IMR-90 (cell line): Measurements from ENCODE around the gene GGTLC2. TPM values are rescaled to one million over a fixed set of nuclear protein-coding genes. Genes with fewer than 3 reads are reported as not detected.
A peak's percentile ranks its signal among the peaks of the same experiment; 100 is the strongest.

Experiments
- ATAC-seq: fragments of 200-7000 bp; cut with Tn5 transposase; 2 replicates; pipeline ENCODE4 v1.9.1; 2020; ENCODE audit warnings: low read depth, mild to moderate bottlenecking, moderate library complexity
- BruUV-seq: library from RNA; stranded (reverse); fragments of 400-500 nt; replicated peaks from 2 replicates; lab custom pipeline; 2021; lab: Mats Ljungman, UMichigan
- CTCF ChIA-PET: fragments of 300-600 bp; formaldehyde crosslinking; extraction: SDS; loops from one replicate; lab custom pipeline; 2021; ENCODE audit warnings: antibody characterized with exemption; lab: Yijun Ruan, JAX
- POLR2A ChIA-PET: fragments of 300-600 bp; sonication (Branson Sonifier 250); formaldehyde crosslinking; loops from one replicate; lab custom pipeline; 2022; ENCODE audit warnings: antibody characterized with exemption; ENCODE audit not compliant: unreplicated experiment; lab: Charles Lee
- DNase-seq: peaks from one replicate; pipeline ENCODE4 v3.0.0; 2013
- H2AFZ ChIP-seq: replicated peaks from 2 replicates; pipeline ENCODE3; 2013; ENCODE audit warnings: low read length, mild to moderate bottlenecking; ENCODE audit not compliant: poor library complexity
- H2AK5ac ChIP-seq: 2 replicates; pipeline ENCODE4 v1.6.1; 2013; ENCODE audit warnings: low read depth, low read length, inconsistent platforms
- H2AK9ac ChIP-seq: replicated peaks from 2 replicates; pipeline ENCODE3; 2013; ENCODE audit warnings: mild to moderate bottlenecking, low read depth, low read length, moderate library complexity; ENCODE audit not compliant: poor library complexity
- H2BK120ac ChIP-seq: 2 replicates; pipeline ENCODE4 v1.6.1; 2013; ENCODE audit warnings: low read depth, low read length, inconsistent platforms
- H2BK15ac ChIP-seq: 3 replicates; pipeline ENCODE4 v1.6.1; 2013; ENCODE audit warnings: low read depth, low read length, inconsistent platforms
- H2BK20ac ChIP-seq: 2 replicates; pipeline ENCODE4 v1.6.1; 2013; ENCODE audit warnings: low read depth, mild to moderate bottlenecking, inconsistent platforms, low read length, moderate library complexity
- H2BK5ac ChIP-seq: 2 replicates; pipeline ENCODE4 v1.6.1; 2013; ENCODE audit warnings: mild to moderate bottlenecking, low read depth, low read length, inconsistent platforms; ENCODE audit not compliant: poor library complexity, severe bottlenecking
- H3K14ac ChIP-seq: replicated peaks from 2 replicates; pipeline ENCODE4 v1.6.1; 2013; ENCODE audit warnings: low read depth, low read length, inconsistent platforms
- H3K18ac ChIP-seq: 2 replicates; pipeline ENCODE4 v1.6.1; 2013; ENCODE audit warnings: low read depth, low read length, control low read depth
- H3K23ac ChIP-seq: 2 replicates; pipeline ENCODE4 v1.6.1; 2013; ENCODE audit warnings: low read depth, low read length, inconsistent platforms
- H3K27ac ChIP-seq: 2 replicates; pipeline ENCODE4 v1.5.1; 2013; ENCODE audit warnings: mild to moderate bottlenecking, control low read depth, low read length; ENCODE audit not compliant: insufficient read depth
- H3K27me3 ChIP-seq: 2 replicates; pipeline ENCODE4 v1.6.1; 2013; ENCODE audit warnings: low read length; ENCODE audit not compliant: control insufficient read depth, insufficient read depth
- H3K36me3 ChIP-seq: 2 replicates; pipeline ENCODE4 v1.6.1; 2013; ENCODE audit warnings: low read length, mixed read lengths; ENCODE audit not compliant: control insufficient read depth, insufficient read depth
- H3K4ac ChIP-seq: 2 replicates; pipeline ENCODE4 v1.6.1; 2013; ENCODE audit warnings: low read depth, low read length, inconsistent platforms
- H3K4me1 ChIP-seq: 2 replicates; pipeline ENCODE4 v1.6.1; 2013; ENCODE audit warnings: low read length, mixed read lengths; ENCODE audit not compliant: control insufficient read depth, insufficient read depth
- H3K4me2 ChIP-seq: 2 replicates; pipeline ENCODE4 v1.6.1; 2013; ENCODE audit warnings: low read depth, mild to moderate bottlenecking, control low read depth, low read length, moderate library complexity
- H3K4me3 ChIP-seq: 2 replicates; pipeline ENCODE4 v1.5.1; 2013; ENCODE audit warnings: low read depth, mild to moderate bottlenecking, control low read depth, low read length, moderate library complexity; ENCODE audit not compliant: insufficient read depth
- H3K56ac ChIP-seq: 2 replicates; pipeline ENCODE4 v1.6.1; 2013; ENCODE audit warnings: low read length, inconsistent platforms; ENCODE audit not compliant: insufficient read depth; ENCODE audit errors: extremely low read depth
- H3K79me1 ChIP-seq, 2 experiments: 2 replicates each; pipeline ENCODE4 v1.6.1; 2013; ENCODE audit warnings: low read length in 2 of 2, inconsistent platforms in 1 of 2, low read depth in 1 of 2
- H3K9ac ChIP-seq: 2 replicates; pipeline ENCODE4 v1.6.1; 2013; ENCODE audit warnings: low read depth, low read length, control low read depth
- H3K9me1 ChIP-seq: 2 replicates; pipeline ENCODE4 v1.6.1; 2013; ENCODE audit warnings: low read length, inconsistent platforms; ENCODE audit not compliant: insufficient read depth
- H3K9me3 ChIP-seq: 2 replicates; pipeline ENCODE4 v1.6.1; 2013; ENCODE audit warnings: low read length; ENCODE audit not compliant: control insufficient read depth, insufficient read depth
- H4K20me1 ChIP-seq: 2 replicates; pipeline ENCODE4 v1.6.1; 2013; ENCODE audit warnings: low read length, inconsistent platforms; ENCODE audit not compliant: insufficient read depth
- H4K5ac ChIP-seq: 2 replicates; pipeline ENCODE4 v1.6.1; 2013; ENCODE audit warnings: mild to moderate bottlenecking, low read depth, low read length, control low read depth
- H4K8ac ChIP-seq, 2 experiments: 2 replicates each; pipeline ENCODE4 v1.6.1; 2013; ENCODE audit warnings: low read depth in 2 of 2, low read length in 2 of 2, control low read depth in 1 of 2, inconsistent platforms in 1 of 2
- H4K91ac ChIP-seq: 2 replicates; pipeline ENCODE4 v1.6.1; 2013; ENCODE audit warnings: low read depth, low read length, inconsistent platforms; ENCODE audit not compliant: insufficient read depth
- MAFK ChIP-seq: IDR thresholded peaks from 2 replicates; pipeline ENCODE4 v1.6.1; 2012; ENCODE audit warnings: low read depth, low read length, improper control_type of control experiment
- RAD21 ChIP-seq: IDR thresholded peaks from 2 replicates; pipeline ENCODE4 v1.6.1; 2012; ENCODE audit warnings: low read length, improper control_type of control experiment
- RCOR1 ChIP-seq: IDR thresholded peaks from 2 replicates; pipeline ENCODE4 v1.6.1; 2012; ENCODE audit warnings: mild to moderate bottlenecking, low read length, improper control_type of control experiment; ENCODE audit not compliant: insufficient replicate concordance
- RFX5 ChIP-seq: IDR thresholded peaks from 2 replicates; pipeline ENCODE4 v1.8.0; 2012; ENCODE audit warnings: low read depth, mild to moderate bottlenecking, low read length, moderate library complexity
- SMC3 ChIP-seq: fragments of 150-350 bp; IDR thresholded peaks from 2 replicates; pipeline ENCODE4 v1.6.1; 2016; ENCODE audit warnings: low read depth, mild to moderate bottlenecking, antibody characterized with exemption, low read length, moderate library complexity
- whole genome bisulfite sequencing, 2 experiments: methylation state at CpG; one replicate each; pipeline versions ENCODE4 v1.1.5 to v1.1.7; 2013; ENCODE audit warnings: missing lambda C conversion rate in 2 of 2; ENCODE audit not compliant: insufficient read length in 1 of 2; ENCODE audit errors: extremely low coverage in 2 of 2; 5-methylcytosine and 5-hydroxymethylcytosine counted together
- dilution Hi-C: fragments of 300-500 bp; cut with HindIII; formaldehyde crosslinking; loops from one replicate; pipeline ENCODE4 v1.14.3; 2018; ENCODE audit warnings: low sequenced_read_pairs; ENCODE audit not compliant: unreplicated experiment
- in situ Hi-C: fragments of 300-500 bp; cut with MboI; formaldehyde crosslinking; loops from 3 replicates; pipeline ENCODE4 v1.14.3; 2019; ENCODE audit warnings: low sequenced_read_pairs, inconsistent platforms, mixed read lengths
- intact Hi-C: fragments of 100-400 bp; cut with micrococcal nuclease; formaldehyde crosslinking; loops from 2 replicates; pipeline ENCODE4 v1.10.0; 2022
- polyA plus RNA-seq, 3 experiments: library from polyadenylated mRNA; depleted of rRNA; stranded (reverse); fragments of >200 nt; gene quantifications; 2 replicates each; pipeline ENCODE4 v1.2.3, GENCODE V29; 2012; ENCODE audit warnings: low replicate concordance in 1 of 3
- total RNA-seq: library from RNA; depleted of rRNA; stranded (reverse); fragments of >200 nt; gene quantifications from 2 replicates; pipeline ENCODE4 v1.2.3, GENCODE V29; 2012
- TF ChIP-seq, protein P1 (sequence below): conservative IDR thresholded peaks from 2 replicates; pipeline ENCODE4 v1.5.1; 2012; ENCODE audit warnings: mild to moderate bottlenecking, low read depth, low read length, improper control_type of control experiment

The GGTLC2 gene
- total and polyA plus RNA-seq, 2 of the 4 experiments (the other 2 are of a cell fraction): 0.09 TPM; not detected in 1

DNA sequence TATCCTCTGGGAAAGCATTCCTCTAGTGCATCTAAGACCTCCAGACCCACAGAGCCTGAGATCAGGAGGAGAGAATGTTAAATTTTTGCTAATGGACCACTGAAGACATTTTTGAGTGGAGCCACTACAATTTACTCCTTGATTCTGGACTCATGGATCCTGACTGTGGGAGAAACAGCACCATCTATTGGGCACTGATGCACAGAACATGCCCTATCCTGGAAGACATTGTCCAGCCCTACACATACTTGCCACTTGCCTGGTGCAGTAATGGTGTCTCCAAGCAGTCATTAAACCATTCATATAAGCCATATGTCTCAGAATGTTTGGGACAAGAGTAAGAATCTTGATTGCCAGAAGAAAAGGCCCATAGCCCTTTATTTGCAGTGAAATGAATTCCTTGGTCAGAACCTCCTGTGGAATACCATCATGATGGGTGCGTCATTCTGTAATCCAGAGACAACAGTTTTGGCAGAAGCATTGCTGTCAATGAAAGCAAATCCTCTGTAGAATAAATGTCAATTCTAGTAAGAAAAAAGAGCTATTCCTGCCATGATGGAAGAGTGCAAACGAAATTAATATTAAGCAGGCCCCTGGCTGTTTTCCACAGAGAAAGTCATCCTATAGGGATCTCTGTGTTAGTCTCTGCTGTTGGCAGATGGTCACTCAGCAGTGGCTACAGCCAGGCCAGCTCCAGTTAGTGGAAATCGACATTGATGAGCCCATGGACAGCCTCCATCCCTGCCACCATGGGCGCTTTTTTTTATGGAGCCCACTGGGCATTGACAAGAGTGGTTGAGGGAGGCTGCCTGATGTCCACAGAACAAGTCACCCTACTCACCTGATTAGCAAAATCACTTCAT is 43.5 kb downstream of the GGTLC2 start:
- Histone ChIP-seq H3K79me1 (no peaks in the 10 kb centered on the region), H3K56ac (no peak overlapping the region), H3K9me1 (peaks cover 11% of the 10 kb centered on the region), H3K4me2 (no peak overlapping the region), H4K91ac (no peak overlapping the region), H3K9me3 (no peaks in the 10 kb centered on the region), H4K8ac (no peak overlapping the region), H2AK5ac (no peak overlapping the region), H2BK15ac (0 out of 3 replicates have a peak overlapping the region, but pooled peaks have one; percentile 21), H3K9ac (no peak overlapping the region), H3K4me3 (no peak overlapping the region), H3K23ac (no peak overlapping the region), H2BK120ac (no peak overlapping the region), H2AFZ (no peak overlapping the region), H3K14ac (no peak overlapping the region), H3K27ac (no peak overlapping the region), H2BK20ac (no peak overlapping the region; the same call in 1 of the 2 replicates), H3K4me1 (peaks cover 21% of the 10 kb centered on the region), H3K18ac (no peak overlapping the region), H4K20me1 (no peaks in the 10 kb centered on the region), H2AK9ac (peak overlapping the region; percentile 16), H3K27me3 (no peaks in the 10 kb centered on the region; the same call in none of the 2 replicates), H4K5ac (no peak overlapping the region), H2BK5ac (no peak overlapping the region), H3K4ac (peak overlapping the region; percentile 13; the same call in 1 of the 2 replicates), H3K36me3 (no peaks in the 10 kb centered on the region)
- TF ChIP-seq RFX5: no peak
- TF ChIP-seq MAFK: no peak
- TF ChIP-seq RAD21: peak; percentile 81
- TF ChIP-seq RCOR1: no peak
- TF ChIP-seq, protein P1, sequence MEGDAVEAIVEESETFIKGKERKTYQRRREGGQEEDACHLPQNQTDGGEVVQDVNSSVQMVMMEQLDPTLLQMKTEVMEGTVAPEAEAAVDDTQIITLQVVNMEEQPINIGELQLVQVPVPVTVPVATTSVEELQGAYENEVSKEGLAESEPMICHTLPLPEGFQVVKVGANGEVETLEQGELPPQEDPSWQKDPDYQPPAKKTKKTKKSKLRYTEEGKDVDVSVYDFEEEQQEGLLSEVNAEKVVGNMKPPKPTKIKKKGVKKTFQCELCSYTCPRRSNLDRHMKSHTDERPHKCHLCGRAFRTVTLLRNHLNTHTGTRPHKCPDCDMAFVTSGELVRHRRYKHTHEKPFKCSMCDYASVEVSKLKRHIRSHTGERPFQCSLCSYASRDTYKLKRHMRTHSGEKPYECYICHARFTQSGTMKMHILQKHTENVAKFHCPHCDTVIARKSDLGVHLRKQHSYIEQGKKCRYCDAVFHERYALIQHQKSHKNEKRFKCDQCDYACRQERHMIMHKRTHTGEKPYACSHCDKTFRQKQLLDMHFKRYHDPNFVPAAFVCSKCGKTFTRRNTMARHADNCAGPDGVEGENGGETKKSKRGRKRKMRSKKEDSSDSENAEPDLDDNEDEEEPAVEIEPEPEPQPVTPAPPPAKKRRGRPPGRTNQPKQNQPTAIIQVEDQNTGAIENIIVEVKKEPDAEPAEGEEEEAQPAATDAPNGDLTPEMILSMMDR: peak; percentile 84
- peak; percentile 70 for TF ChIP-seq SMC3
- ChIA-PET CTCF (no interaction called here), POLR2A (no interaction called here)
- 100% methylated on average over 1 of the region's 4 CpGs; no CpG with 5 or more reads in 1 of the 2 experiments for WGBS, 2 experiments
- ATAC-seq (peak; percentile 79), DNase-seq (peak; percentile 65)
- in situ Hi-C loops (no loop called here), intact Hi-C loops (loop anchor here (1.0 to 2.0 kb wide), 5 partner anchors 22 to 224 kb away; no protein-coding TSS in a partner anchor), dilution Hi-C loops (no loop called here)
- no TSS peak for BruUV-seq
